HG03097 (cell line): Measurements from ENCODE around the gene TDRD1.
A peak's percentile ranks its signal among the peaks of the same experiment; 100 is the strongest.
"Not testable (repeated sequence)": the region's sequence is repeated elsewhere in the genome, so short reads cannot be mapped to it uniquely, and the experiment has no call there.

Experiments
- ATAC-seq: cut with Tn5 transposase; IDR thresholded peaks from one replicate; pipeline ENCODE4 v1.9.1; 2021; ENCODE audit not compliant: unreplicated experiment, low FRiP score

TDRD1 gene

DNA sequence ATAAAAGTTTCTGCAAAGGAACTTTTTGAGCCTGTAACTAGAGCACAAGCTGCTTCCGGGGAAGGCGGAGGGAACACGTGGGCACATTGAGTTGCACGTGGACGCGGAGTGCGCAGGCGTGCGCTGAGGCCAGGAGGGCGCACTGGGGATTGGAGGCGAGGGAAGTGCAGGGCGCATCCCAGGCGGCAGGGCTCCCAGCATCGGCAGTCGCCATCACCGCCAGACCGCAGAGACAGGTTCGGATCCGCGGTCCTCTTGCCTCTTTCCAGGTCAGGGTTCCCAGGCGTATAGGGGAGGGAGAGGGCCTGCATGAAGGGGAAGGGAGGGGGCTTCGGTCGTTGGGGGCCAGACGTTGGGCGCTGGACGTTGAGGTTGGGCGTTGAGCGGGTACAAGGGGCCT, at the start of gene TDRD1:
Gene TDRD1, plus strand, starts transcription at position 206 of the 400 bp plus-strand sequence. CDS start 8,479 bp downstream, outside the sequence.
- no peak for ATAC-seq

DNA sequence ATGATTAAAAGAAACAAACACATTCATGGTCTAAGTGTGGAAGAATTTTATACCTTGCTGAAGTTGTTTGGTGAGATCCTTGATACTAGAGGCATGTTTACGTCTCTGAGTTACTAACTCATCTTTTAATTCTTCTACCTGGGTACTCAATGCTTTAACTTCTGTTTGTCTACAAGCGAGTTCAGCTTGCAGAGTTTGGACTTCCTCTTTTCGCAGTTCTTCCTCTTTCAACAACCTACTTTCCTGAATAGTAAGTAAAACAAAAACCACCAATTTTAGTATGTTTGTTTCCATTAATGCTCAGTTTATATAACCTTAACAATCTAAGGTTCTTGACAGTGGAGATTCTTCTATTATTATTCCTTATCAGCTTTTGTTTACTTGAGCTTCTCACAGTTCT, 48.1 kb upstream of the TDRD1 start:
- no peak for ATAC-seq

DNA sequence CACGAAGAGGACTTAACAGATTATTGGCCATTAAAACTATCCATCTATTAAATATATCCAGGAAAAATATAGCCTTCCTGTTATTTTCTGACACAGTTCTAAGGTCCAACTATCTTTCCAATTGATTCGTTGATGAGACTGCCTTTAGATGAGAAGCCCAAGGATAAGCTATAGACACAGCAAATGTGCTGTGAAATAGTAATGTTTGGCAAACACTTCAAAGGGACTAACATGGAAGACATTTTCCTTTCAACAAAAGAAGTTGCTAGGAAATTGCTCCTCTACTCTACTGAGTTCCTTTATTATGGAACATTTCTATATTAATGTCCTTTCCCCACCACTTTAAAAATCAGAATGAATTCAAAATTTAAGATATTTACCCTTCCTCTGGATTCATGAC, 43.7 kb upstream of the TDRD1 start:
- ATAC-seq = no peak

DNA sequence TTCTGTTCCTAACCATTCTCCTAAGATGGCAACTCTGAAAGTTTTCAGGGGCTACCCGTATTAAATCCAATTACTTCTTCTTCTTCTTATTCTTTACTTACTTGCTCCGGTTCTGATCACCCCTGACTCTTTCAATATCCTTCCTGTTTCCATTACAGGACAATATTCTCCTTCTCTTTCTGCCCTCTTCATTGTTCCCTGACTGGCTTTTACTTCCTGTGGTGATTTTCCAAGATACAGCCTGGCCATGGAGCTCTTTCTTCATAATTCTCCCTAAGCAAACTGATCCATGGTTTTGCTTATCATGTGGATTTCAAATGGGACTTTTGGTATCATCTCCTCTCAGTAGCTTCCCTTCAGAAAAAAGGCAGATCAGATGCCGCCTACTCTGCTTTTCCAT, 40.6 kb upstream of the TDRD1 start:
- ATAC-seq = no peak

DNA sequence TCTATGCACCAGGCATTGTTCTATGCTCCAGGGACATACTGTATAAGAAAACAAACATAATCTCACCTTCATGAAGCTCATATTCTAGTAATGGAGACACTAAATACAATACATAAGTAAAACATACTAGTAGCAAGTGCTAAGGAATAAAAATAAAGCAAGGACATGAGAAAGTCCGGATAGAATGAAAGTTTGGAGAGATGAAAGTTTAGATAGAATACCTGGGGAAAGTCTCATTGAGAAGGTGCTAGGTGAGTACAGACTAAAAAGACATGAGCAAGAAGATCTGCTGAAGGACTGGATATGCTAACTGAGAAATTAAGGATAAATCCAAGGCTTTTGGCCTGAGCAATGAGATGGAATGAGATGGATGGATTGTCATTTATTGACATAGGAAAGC, 39.1 kb upstream of the TDRD1 start:
- ATAC-seq = no peak

DNA sequence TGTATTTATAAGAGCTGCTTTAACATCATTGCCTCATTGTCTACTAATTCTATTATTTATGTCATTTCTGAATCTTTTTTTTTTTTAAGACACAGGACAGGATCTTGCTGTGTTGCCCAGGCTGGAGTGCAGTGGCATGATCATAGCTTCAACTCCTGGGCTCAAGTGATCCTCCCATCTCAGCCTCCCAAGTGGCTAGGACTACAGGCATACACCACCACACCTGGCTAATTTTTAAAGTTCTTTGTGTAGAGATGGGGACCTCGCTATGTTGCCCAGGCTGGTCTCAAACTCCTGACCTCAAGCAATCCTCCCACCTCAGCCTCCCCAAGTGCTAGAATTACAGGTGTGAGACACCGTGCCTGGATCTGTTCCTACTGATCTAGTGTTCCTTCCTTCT, 38.3 kb upstream of the TDRD1 start:
- not testable (repeated sequence) for ATAC-seq

DNA sequence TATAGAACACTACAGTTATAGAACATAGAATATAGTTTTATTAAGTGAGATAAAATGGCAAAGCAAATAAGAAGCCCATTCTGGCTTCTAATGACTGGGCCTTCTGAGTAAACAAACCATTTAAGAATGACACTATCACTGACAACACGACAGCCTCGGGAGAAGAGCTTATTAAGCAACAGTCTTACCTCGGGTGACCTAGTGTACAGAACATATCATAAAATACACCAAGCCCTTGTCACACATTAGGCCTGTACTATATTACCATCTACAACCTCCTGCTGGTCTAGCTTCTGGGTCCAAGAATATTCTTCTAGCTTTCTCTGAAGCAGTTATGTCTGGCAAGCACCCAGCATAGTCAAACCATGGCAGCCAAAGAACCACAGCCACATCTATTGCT, 37.1 kb upstream of the TDRD1 start:
- no peak for ATAC-seq

DNA sequence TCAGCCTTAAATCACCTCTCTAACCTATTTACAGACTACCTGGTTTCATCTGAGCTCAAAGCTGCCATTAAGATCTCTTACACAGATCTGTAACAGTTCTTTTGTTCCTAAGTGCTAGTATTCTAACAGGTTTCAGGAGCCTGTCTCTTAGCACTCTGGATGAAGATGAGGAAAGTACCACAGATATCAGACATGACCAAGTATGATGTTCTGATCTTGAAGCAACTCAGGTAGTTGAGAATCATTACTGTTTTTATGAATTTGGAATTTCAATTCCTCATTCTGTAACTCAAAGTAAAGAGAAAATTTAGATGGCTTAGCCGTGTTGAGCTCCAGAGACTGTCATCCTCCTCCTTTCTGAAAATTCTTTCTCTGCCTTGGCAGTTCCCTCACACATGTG, 36.0 kb upstream of the TDRD1 start:
- ATAC-seq = no peak

- ATAC-seq = not testable (repeated sequence)
Measured at GRCh38 chr10:114149476-114149875, 29.7 kb upstream of the TDRD1 start.

- ATAC-seq = no peak
Measured at GRCh38 chr10:114151486-114151885, 27.7 kb upstream of the TDRD1 start.

DNA sequence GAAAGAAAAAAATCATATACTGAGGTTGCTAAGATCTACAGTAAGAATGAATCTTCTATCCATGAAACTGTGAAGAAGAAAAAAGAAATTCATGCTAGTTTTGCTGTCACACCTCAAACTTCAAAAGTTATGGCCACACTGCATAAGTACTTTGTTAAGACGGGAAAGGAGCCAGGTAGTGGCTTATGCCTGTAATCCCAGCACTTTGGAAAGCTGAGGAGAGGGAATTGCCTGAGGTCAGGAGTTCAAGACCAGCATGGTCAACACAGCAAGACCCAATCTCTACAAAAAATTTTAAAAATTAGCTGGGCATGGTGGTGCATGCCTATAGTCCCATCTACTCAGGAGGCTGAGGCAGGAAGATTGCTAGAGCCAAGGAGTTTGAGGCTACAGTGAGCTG, 27.3 kb upstream of the TDRD1 start:
- no peak for ATAC-seq

DNA sequence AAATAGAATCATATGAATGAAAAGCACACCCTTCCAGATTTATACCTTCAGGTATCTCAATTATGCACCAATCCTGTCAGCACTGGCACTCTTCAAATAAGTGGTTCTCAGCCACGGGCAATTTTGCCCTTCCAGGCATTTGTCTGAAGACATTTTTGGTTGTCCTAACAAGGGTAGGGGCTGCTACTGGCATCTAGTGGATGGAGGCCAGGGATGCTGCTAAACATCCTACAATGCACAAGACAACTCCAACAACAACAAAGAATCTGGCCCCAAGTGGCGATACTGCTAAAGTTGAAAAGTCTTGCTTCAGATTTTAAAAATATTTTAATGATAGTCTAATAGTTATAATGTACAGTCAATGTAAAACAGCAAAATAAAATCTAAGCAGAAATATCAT, 21.2 kb upstream of the TDRD1 start:
- no peak for ATAC-seq

- no peak for ATAC-seq
Measured at GRCh38 chr10:114163062-114163461, 16.1 kb upstream of the TDRD1 start.

GRCh38 chr10:114166043-114166442, 13.1 kb upstream of the TDRD1 start:
- ATAC-seq = no peak

DNA sequence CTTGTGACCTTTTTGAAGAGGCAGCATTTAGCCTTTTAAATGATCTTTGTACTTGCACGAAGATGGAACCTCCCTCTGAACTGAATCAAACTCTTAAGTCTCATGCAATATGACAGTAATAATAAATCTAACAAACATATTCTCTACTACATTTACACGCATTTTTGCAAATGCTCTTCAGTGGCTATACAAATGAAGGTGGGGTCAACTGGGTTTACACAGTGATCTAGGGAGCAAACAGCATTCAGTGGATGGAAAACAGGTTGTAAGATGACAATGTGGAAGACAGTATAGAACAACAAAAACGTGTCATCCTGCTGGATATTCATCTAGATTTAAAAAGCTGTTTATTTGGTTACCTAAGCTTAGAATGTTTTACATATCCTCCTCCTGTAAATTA, 12.7 kb upstream of the TDRD1 start:
- no peak for ATAC-seq

GRCh38 chr10:114167985-114168384, 11.2 kb upstream of the TDRD1 start:
- no peak for ATAC-seq

DNA sequence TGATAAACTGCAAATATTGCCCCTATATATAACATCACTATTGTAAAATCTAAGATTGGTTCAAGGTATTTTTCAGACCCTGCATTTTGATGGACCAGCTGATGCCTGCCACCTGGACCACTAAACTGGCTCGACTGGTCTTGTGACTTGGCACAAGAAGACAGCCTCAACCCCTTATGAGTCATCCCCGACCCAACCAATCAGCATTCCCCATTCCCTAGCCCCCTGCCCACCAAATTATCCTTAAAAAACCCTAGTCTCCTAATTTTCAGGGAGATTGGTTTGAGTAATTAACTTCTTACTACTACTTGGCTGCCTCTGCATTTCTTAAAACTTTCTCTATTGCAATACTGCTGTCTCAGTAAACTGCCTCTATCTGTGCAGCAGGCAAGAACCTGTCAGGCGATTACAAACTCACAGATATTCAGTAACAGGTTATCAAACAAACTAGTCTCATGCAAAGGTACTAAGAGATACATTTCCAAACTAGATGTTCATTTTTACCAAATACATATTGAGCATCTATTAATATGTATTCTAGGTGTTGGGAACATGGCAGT, 10.6 kb upstream of the TDRD1 start:
- ATAC-seq = no peak

GRCh38 chr10:114172216-114172615, 6.9 kb upstream of the TDRD1 start:
- ATAC-seq = no peak

DNA sequence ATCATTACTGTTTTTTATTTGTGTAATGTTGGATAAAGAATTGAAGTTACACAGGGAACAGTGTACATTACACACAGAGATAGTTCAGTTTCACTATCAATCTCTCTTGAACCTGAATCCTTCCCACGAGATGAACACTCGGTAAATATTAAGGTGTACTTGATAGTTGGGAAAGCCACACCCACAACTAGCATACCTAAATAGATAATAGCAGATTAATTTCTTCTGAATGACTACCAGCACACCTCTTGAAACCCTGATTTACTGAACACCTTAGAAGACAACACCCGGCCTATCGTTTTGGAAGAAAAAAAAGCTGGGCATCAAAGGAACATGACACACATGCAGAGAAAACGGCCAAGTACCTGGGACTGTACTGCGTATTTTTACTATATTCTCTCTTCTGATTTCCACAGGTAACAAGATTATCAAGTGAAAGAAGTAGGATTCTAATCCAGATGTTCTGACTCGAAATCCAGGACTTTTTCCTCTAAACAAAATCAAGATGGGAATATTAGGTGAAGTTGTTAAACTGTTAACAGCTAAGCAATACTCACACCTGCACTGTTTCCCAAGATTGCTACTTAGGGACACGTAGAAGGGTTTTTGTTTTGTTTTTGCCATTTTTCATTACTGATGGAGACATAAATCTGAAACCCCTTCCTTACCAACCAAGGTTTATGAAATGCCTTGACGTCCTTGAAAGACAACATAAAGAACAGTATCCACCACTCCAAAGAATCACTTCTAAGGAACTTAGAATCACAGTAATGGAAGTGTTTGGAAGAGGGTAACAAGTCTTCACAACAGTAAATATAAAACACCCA, 6.2 kb upstream of the TDRD1 start:
- no peak for ATAC-seq

GRCh38 chr10:114173603-114173920, 5.6 kb upstream of the TDRD1 start:
- ATAC-seq = no peak

DNA sequence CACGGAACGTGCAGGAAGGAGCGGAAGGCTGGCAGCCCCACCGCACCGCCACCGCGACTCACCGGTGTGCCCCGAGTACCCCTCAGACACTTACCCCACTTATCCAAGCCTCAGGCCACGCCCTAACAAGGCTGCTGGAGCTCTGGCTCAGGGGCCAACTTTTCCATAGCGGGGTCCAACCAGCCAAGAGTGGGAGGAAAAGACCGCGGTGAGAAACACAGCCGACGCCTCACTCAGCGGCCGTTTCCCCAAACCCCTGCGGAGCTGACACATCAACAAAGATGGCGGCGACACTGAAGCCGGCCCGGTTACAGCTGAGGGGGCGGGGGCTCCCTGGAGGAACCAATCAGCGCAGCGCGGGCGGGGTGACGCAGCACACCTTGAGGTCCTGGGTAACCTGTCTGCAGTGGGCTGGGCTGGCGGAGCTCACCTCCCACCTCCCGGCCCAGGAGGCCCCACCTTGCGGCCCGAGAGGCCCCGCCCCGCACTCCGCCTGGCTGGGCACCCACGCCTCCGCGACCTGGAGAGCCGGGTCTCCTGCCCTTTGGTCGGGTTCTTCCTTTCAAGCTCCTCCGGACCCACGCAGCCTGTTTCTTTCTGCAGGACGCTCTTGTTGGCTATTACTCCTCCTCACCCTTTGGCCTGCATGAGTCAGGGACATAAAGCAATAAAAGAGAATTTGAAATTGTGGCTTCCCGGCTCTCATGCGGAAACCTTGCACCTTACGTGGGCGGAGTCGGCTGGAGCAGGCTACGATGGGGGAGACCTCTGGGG, 5.0 kb upstream of the TDRD1 start, which contains the start of gene CCDC186:
Gene CCDC186, minus strand, starts transcription at position 283 of the 774 bp plus-strand sequence. CDS start 10,935 bp downstream, outside the sequence.
- peak; percentile 99 for ATAC-seq
